Prostate gland (tissue), 2 donors: Measurements from ENCODE around the gene GAK. TPM values are rescaled to one million over a fixed set of nuclear protein-coding genes. Genes with fewer than 3 reads are reported as not detected.

Experiments used
- DNase-seq: peaks from one replicate; pipeline ENCODE4 v3.0.0-alpha.2; 2019; ENCODE audit warnings: low spot score
- H3K27ac ChIP-seq, 2 donors: fragments of 200-600 bp; sonication (generic); 2 replicates each; pipeline ENCODE4 v1.5.1; 2017 to 2019
- H3K27me3 ChIP-seq: fragments of 200-600 bp; sonication (generic); replicated peaks from 2 replicates; pipeline ENCODE4 v1.5.1; 2019; ENCODE audit not compliant: insufficient read depth
- H3K36me3 ChIP-seq, 2 donors: fragments of 200-600 bp; sonication (generic); 1 replicate in 1 of 2; 2 replicates in 1 of 2; pipeline versions ENCODE4 v1.5.1 to v1.8.1; 2017 to 2019
- H3K4me1 ChIP-seq: fragments of 200-600 bp; sonication (generic); replicated peaks from 2 replicates; pipeline ENCODE4 v1.5.1; 2019
- H3K4me3 ChIP-seq, 2 donors: fragments of 200-600 bp; sonication (generic); 2 replicates each; pipeline ENCODE4 v1.5.1; 2017 to 2019
- H3K9me3 ChIP-seq: fragments of 200-600 bp; sonication (generic); 2 replicates; pipeline ENCODE4 v1.5.1; 2017
- CTCF ChIP-seq, 4 experiments: fragments of 200-600 bp in 2 of 4; fragments of 450-650 bp in 2 of 4; sonication (generic) in 2 of 4; IDR thresholded peaks; 1 replicate in 3 of 4; 2 replicates in 1 of 4; pipeline ENCODE4 v1.5.1; 2016 to 2019; ENCODE audit warnings: antibody characterized with exemption in 4 of 4, mild to moderate bottlenecking in 2 of 4, moderate library complexity in 2 of 4
- POLR2A ChIP-seq: fragments of 450-650 bp; IDR thresholded peaks from one replicate; pipeline ENCODE4 v1.6.1; 2016; ENCODE audit warnings: antibody characterized with exemption, mild to moderate bottlenecking
- POLR2AphosphoS5 ChIP-seq: sonication (generic); formaldehyde crosslinking; IDR thresholded peaks from one replicate; pipeline ENCODE4 v1.6.1; 2017; ENCODE audit warnings: antibody characterized with exemption
- WGBS: methylation state at CpG from one replicate; pipeline ENCODE4 v1.1.5; 2018; 5-methylcytosine and 5-hydroxymethylcytosine counted together
- intact Hi-C: fragments of 100-400 bp; cut with DNase I; formaldehyde crosslinking; loops from one replicate; pipeline ENCODE4 v1.14.2; 2022
- total RNA-seq, 2 donors: library from RNA; depleted of rRNA; stranded (reverse); fragments of >200 nt; gene quantifications; one replicate each; pipeline ENCODE4 v1.1.0, GENCODE V29; 2016

Gene GAK
- total RNA-seq, 2 donors from 2014 or later, result 158 to 181 TPM

- intact Hi-C loops, result no loop called here
- no peak for DNase-seq
- no peak overlapping the region for H3K4me3 ChIP-seq
- no peak overlapping the region for H3K27ac ChIP-seq
- TF ChIP-seq POLR2A (no peak), POLR2AphosphoS5 (no peak), CTCF (IDR thresholded peaks at IDR 0.05) (no peak)
- no peaks in the 10 kb centered on the region for H3K27me3 ChIP-seq
- no peaks in the 10 kb centered on the region for H3K4me1 ChIP-seq
- peaks cover 0 to 4% of the 10 kb centered on the region in 2 donors for H3K36me3 ChIP-seq
- WGBS, result 94% methylated on average over 22 of the region's 22 CpGs
- H3K9me3 ChIP-seq, result no peaks in the 10 kb centered on the region
These were observed 42.0 kb downstream of the GAK start for GRCh38 chr4:890036-890695.

- no peak overlapping the region for H3K27ac ChIP-seq
- intact Hi-C loops, result no loop called here
- no peaks in the 10 kb centered on the region for H3K9me3 ChIP-seq
- H3K36me3 ChIP-seq, result peaks cover 0 to 4% of the 10 kb centered on the region in 2 donors
- TF ChIP-seq POLR2AphosphoS5 (no peak), POLR2A (no peak), CTCF (IDR thresholded peaks at IDR 0.05) (no peak)
- WGBS, result 93% methylated on average over 15 of the region's 16 CpGs
- no peaks in the 10 kb centered on the region for H3K4me1 ChIP-seq
- no peaks in the 10 kb centered on the region for H3K27me3 ChIP-seq
- no peak for DNase-seq
- H3K4me3 ChIP-seq, result no peak overlapping the region
These were observed 42.6 kb downstream of the GAK start for GRCh38 chr4:889516-889915.

- TF ChIP-seq POLR2A (no peak), CTCF (IDR thresholded peaks at IDR 0.05) (no peak), POLR2AphosphoS5 (no peak)
- no peak for DNase-seq
- Histone ChIP-seq H3K27me3 (no peaks in the 10 kb centered on the region), H3K4me1 (no peaks in the 10 kb centered on the region), H3K36me3 (peaks cover 4 to 5% of the 10 kb centered on the region in 2 donors), H3K4me3 (no peak overlapping the region), H3K9me3 (no peaks in the 10 kb centered on the region), H3K27ac (no peak overlapping the region)
- WGBS, result 84% methylated on average over 19 of the region's 23 CpGs
- intact Hi-C loops, result no loop called here
These were observed 44.1 kb downstream of the GAK start for GRCh38 chr4:888029-888428.

GRCh38 chr4:887034-887763 lies 44.9 kb downstream of the GAK start:
- H3K9me3 ChIP-seq, result no peaks in the 10 kb centered on the region
- no peaks in the 10 kb centered on the region for H3K27me3 ChIP-seq
- no peak for TF ChIP-seq POLR2A
- no peak for TF ChIP-seq POLR2AphosphoS5
- no peak for TF ChIP-seq CTCF (IDR thresholded peaks at IDR 0.05)
- no peaks in the 10 kb centered on the region for H3K4me1 ChIP-seq
- H3K27ac ChIP-seq, result no peak overlapping the region
- H3K36me3 ChIP-seq, result peaks cover 0 to 6% of the 10 kb centered on the region in 2 donors
- no peak overlapping the region for H3K4me3 ChIP-seq
- intact Hi-C loops, result no loop called here
- 95% methylated on average over 63 of the region's 63 CpGs for WGBS
- DNase-seq, result no peak

GRCh38 chr4:886244-886643 lies 45.9 kb downstream of the GAK start:
- Histone ChIP-seq H3K36me3 (peaks cover 0 to 15% of the 10 kb centered on the region in 2 donors), H3K4me3 (no peak overlapping the region), H3K27me3 (no peaks in the 10 kb centered on the region), H3K9me3 (no peaks in the 10 kb centered on the region), H3K27ac (no peak overlapping the region), H3K4me1 (no peaks in the 10 kb centered on the region)
- DNase-seq, result no peak
- intact Hi-C loops, result no loop called here
- WGBS, result 84% methylated on average over 9 of the region's 9 CpGs
- no peak for TF ChIP-seq POLR2A
- no peak for TF ChIP-seq POLR2AphosphoS5
- no peak for TF ChIP-seq CTCF (IDR thresholded peaks at IDR 0.05)
